HEK293 (cell line): ENCODE results near the gene KCNF1.
A peak's percentile ranks its signal among the peaks of the same experiment; 100 is the strongest.

ENCODE experiments used
- CTCF ChIA-PET: fragments of 350-600 bp; formaldehyde crosslinking; extraction: SDS; loops from one replicate; lab custom pipeline; 2021; ENCODE audit warnings: antibody characterized with exemption; lab: Yijun Ruan, JAX
- POLR2A ChIA-PET: fragments of 300-600 bp; formaldehyde crosslinking; extraction: SDS; loops from one replicate; lab custom pipeline; 2020; ENCODE audit warnings: antibody characterized with exemption, inconsistent platforms; lab: Yijun Ruan, JAX
- H3K27ac ChIP-seq: fragments of 200-500 bp; sonication (Bioruptor generic); 2 replicates; pipeline ENCODE4 v1.5.1; 2014; ENCODE audit warnings: low read depth, low read length, control low read depth, inconsistent platforms; ENCODE audit errors: extremely low read depth
- H3K36me3 ChIP-seq, 2 experiments: fragments of 200-500 bp in 1 of 2; sonication (Bioruptor generic) in 1 of 2; 1 replicate in 1 of 2; 2 replicates in 1 of 2; pipeline ENCODE4 v1.5.1; 2014 to 2017; ENCODE audit warnings: inconsistent platforms in 2 of 2, low read length in 2 of 2; ENCODE audit not compliant: control insufficient read depth in 2 of 2, insufficient read depth in 1 of 2
- H3K4me1 ChIP-seq: fragments of 200-500 bp; sonication (Bioruptor generic); 2 replicates; pipeline ENCODE4 v1.5.1; 2014; ENCODE audit warnings: mild to moderate bottlenecking, low read length, inconsistent platforms; ENCODE audit not compliant: control insufficient read depth, insufficient read depth
- H3K4me3 ChIP-seq: 2 replicates; pipeline ENCODE4 v1.5.1; 2011; ENCODE audit warnings: low read depth, mild to moderate bottlenecking, control low read depth, low read length, moderate library complexity
- H3K9me3 ChIP-seq: fragments of 200-500 bp; sonication (Bioruptor generic); 2 replicates; pipeline ENCODE4 v1.5.1; 2014; ENCODE audit warnings: low read depth, low read length, inconsistent platforms; ENCODE audit not compliant: control insufficient read depth, insufficient read depth
- EGR2 ChIP-seq: fragments of 450-650 bp; formaldehyde crosslinking; IDR thresholded peaks from 2 replicates; pipeline ENCODE4 v1.5.1; 2016; ENCODE audit warnings: low read depth, missing biosample characterization, missing genetic modification characterization
- FEZF1 ChIP-seq: fragments of 450-650 bp; formaldehyde crosslinking; IDR thresholded peaks from 2 replicates; pipeline ENCODE4 v1.5.1; 2016; ENCODE audit warnings: missing biosample characterization, missing genetic modification characterization
- GFI1B ChIP-seq: fragments of 450-650 bp; formaldehyde crosslinking; IDR thresholded peaks from 2 replicates; pipeline ENCODE4 v1.5.1; 2016; ENCODE audit warnings: missing biosample characterization, missing genetic modification characterization
- HOXA7 ChIP-seq: sonication (generic); formaldehyde crosslinking; IDR thresholded peaks from 2 replicates; pipeline ENCODE4 v1.8.1; 2022; ENCODE audit warnings: missing genetic modification reagents, borderline replicate concordance
- TRIM28 ChIP-seq: IDR thresholded peaks from 2 replicates; pipeline ENCODE4 v1.6.1; 2011; ENCODE audit warnings: low read length, control low read depth, borderline replicate concordance
- ZFHX2 ChIP-seq: fragments of 450-650 bp; formaldehyde crosslinking; conservative IDR thresholded peaks from 2 replicates; pipeline ENCODE4 v1.5.1; 2016; ENCODE audit warnings: missing biosample characterization, missing genetic modification characterization
- ZNF10 ChIP-seq: fragments of 450-650 bp; formaldehyde crosslinking; IDR thresholded peaks from 2 replicates; pipeline ENCODE4 v1.5.1; 2017; ENCODE audit warnings: missing biosample characterization, missing genetic modification characterization
- ZNF112 ChIP-seq: fragments of 450-650 bp; formaldehyde crosslinking; IDR thresholded peaks from 2 replicates; pipeline ENCODE4 v1.5.0; 2017; ENCODE audit warnings: missing biosample characterization, missing genetic modification characterization
- ZNF140 ChIP-seq: fragments of 450-650 bp; formaldehyde crosslinking; IDR thresholded peaks from 2 replicates; pipeline ENCODE4 v1.5.1; 2016; ENCODE audit warnings: missing biosample characterization, missing genetic modification characterization
- ZNF155 ChIP-seq: fragments of 450-650 bp; formaldehyde crosslinking; IDR thresholded peaks from 2 replicates; pipeline ENCODE4 v1.5.1; 2016; ENCODE audit warnings: missing biosample characterization, missing genetic modification characterization
- ZNF248 ChIP-seq: fragments of 450-650 bp; formaldehyde crosslinking; IDR thresholded peaks from 2 replicates; pipeline ENCODE4 v1.5.1; 2017; ENCODE audit warnings: missing biosample characterization, missing genetic modification characterization
- ZNF266 ChIP-seq: fragments of 450-650 bp; formaldehyde crosslinking; IDR thresholded peaks from 2 replicates; pipeline ENCODE4 v1.5.1; 2016; ENCODE audit warnings: missing biosample characterization, missing genetic modification characterization, low read depth
- ZNF350 ChIP-seq: fragments of 450-650 bp; formaldehyde crosslinking; IDR thresholded peaks from 2 replicates; pipeline ENCODE4 v1.5.0; 2017; ENCODE audit warnings: missing biosample characterization, mild to moderate bottlenecking, missing genetic modification characterization
- ZNF366 ChIP-seq: fragments of 450-650 bp; formaldehyde crosslinking; conservative IDR thresholded peaks from 2 replicates; pipeline ENCODE4 v1.5.1; 2016; ENCODE audit warnings: missing biosample characterization, missing genetic modification characterization
- ZNF544 ChIP-seq: fragments of 450-650 bp; formaldehyde crosslinking; IDR thresholded peaks from 2 replicates; pipeline ENCODE4 v1.5.0; 2017; ENCODE audit warnings: missing biosample characterization, missing genetic modification characterization
- ZNF555 ChIP-seq: fragments of 450-650 bp; formaldehyde crosslinking; conservative IDR thresholded peaks from 2 replicates; pipeline ENCODE4 v1.5.1; 2017; ENCODE audit warnings: missing biosample characterization, mild to moderate bottlenecking, missing genetic modification characterization, inconsistent platforms
- ZNF629 ChIP-seq: fragments of 450-650 bp; formaldehyde crosslinking; IDR thresholded peaks from 2 replicates; pipeline ENCODE4 v1.5.1; 2017; ENCODE audit warnings: missing biosample characterization, missing genetic modification characterization
- ZNF660 ChIP-seq: fragments of 450-650 bp; IDR thresholded peaks from 2 replicates; pipeline ENCODE4 v1.5.1; 2018; ENCODE audit warnings: missing biosample characterization, mild to moderate bottlenecking, missing genetic modification characterization
- ZNF707 ChIP-seq: fragments of 450-650 bp; formaldehyde crosslinking; IDR thresholded peaks from 2 replicates; pipeline ENCODE4 v1.5.1; 2016; ENCODE audit warnings: missing biosample characterization, missing genetic modification characterization
- ZNF843 ChIP-seq: fragments of 450-650 bp; formaldehyde crosslinking; IDR thresholded peaks from 2 replicates; pipeline ENCODE4 v1.5.1; 2016; ENCODE audit warnings: missing biosample characterization, missing genetic modification characterization
- TF ChIP-seq, protein P1 (sequence below): fragments of 450-650 bp; formaldehyde crosslinking; IDR thresholded peaks from 2 replicates; pipeline ENCODE4 v1.5.1; 2017; ENCODE audit warnings: missing biosample characterization, missing genetic modification characterization
- TF ChIP-seq, protein P2 (sequence below): fragments of 450-650 bp; formaldehyde crosslinking; IDR thresholded peaks from 2 replicates; pipeline ENCODE4 v1.5.1; 2016; ENCODE audit warnings: missing biosample characterization, missing genetic modification characterization
- TF ChIP-seq, protein P3 (sequence below): fragments of 450-650 bp; formaldehyde crosslinking; IDR thresholded peaks from 2 replicates; pipeline ENCODE4 v1.5.1; 2017; ENCODE audit warnings: missing biosample characterization, mild to moderate bottlenecking, missing genetic modification characterization, moderate library complexity
- TF ChIP-seq, protein P4 (sequence below): fragments of 450-650 bp; formaldehyde crosslinking; IDR thresholded peaks from 2 replicates; pipeline ENCODE4 v1.5.1; 2016; ENCODE audit warnings: missing biosample characterization, missing genetic modification characterization, low read depth

The KCNF1 gene

DNA sequence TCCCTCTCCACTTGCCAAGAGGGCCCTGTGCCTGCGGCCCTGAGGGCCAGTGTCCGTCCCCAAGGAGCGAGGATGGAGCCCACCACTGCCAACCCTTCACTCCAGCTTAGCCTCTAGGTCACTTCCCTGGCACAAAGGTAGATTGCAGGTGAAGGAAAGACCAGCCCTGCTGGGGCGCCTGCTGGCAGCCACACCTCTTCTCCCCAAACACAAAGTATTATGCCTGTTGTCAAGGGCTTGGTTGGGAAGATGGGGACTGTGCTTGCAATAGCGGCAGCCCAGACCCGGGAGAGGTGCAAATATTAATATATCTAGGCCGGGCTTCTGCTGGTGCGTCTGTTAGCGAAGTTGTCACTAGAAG, 7.7 kb downstream of the KCNF1 start:
- H3K4me3 ChIP-seq, result no peak overlapping the region
- CTCF ChIA-PET, result no interaction called here
- H3K27ac ChIP-seq, result no peak overlapping the region
- H3K9me3 ChIP-seq, result no peaks in the 10 kb centered on the region
- H3K36me3 ChIP-seq, result no peaks in the 10 kb centered on the region
- TF ChIP-seq, protein P1, sequence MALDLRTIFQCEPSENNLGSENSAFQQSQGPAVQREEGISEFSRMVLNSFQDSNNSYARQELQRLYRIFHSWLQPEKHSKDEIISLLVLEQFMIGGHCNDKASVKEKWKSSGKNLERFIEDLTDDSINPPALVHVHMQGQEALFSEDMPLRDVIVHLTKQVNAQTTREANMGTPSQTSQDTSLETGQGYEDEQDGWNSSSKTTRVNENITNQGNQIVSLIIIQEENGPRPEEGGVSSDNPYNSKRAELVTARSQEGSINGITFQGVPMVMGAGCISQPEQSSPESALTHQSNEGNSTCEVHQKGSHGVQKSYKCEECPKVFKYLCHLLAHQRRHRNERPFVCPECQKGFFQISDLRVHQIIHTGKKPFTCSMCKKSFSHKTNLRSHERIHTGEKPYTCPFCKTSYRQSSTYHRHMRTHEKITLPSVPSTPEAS (tag by site-specific recombination), result no peak
- H3K4me1 ChIP-seq, result no peaks in the 10 kb centered on the region
- POLR2A ChIA-PET, result no interaction called here

DNA sequence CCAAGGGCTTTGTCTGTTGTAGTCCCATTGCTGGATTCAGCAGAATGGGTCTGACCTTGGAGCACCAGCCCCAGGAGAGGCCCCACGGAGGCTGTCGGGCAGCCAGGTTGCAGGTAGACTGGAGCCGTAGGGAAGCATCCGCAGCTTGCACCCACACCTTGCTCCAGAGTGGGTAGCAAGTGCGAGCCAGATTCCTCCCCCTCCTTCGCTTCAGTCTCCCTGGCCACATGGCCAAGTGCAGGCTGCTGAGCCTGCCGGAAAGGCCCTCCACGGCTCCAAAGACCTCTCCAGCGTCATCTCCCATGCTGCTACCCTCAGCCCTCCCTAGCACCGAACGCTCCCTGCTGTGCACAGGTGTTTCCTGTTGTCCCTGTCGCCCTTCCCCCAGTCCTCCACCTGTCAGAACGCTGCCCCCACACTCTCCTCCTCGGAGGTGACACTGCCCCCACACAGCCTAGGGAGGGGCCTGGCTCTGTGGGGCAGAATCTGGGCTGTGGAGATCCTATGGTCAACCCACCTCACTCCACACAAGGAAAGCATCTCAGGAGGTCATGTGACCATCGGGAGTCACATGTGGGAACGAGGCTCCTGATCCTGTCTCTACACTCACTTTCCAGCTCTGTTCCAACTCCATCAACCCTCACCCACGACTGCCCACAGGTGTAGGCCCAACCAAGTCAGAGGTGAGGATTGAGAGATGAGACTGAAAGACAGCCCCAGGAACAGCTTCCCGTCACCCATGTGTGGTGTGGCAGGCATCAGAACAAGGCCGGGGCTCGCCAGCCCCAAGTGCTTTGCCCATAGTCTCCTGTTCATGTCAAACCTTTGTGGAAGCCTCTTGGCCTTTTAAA, 8.3 kb downstream of the KCNF1 start:
- Histone ChIP-seq H3K27ac (no peak overlapping the region), H3K36me3 (no peaks in the 10 kb centered on the region), H3K9me3 (no peaks in the 10 kb centered on the region), H3K4me3 (no peak overlapping the region), H3K4me1 (no peaks in the 10 kb centered on the region)
- CTCF ChIA-PET, result interaction anchor here (1.3 to 2.4 kb wide), 3 partner anchors 10 to 88 kb away, joined by 4 to 8 read pairs (median 5); no protein-coding TSS in a partner anchor
- TF ChIP-seq, protein P2, sequence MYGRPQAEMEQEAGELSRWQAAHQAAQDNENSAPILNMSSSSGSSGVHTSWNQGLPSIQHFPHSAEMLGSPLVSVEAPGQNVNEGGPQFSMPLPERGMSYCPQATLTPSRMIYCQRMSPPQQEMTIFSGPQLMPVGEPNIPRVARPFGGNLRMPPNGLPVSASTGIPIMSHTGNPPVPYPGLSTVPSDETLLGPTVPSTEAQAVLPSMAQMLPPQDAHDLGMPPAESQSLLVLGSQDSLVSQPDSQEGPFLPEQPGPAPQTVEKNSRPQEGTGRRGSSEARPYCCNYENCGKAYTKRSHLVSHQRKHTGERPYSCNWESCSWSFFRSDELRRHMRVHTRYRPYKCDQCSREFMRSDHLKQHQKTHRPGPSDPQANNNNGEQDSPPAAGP, result no peak
- TF ChIP-seq ZNF843 (tag by site-specific recombination), result no peak
- TF ChIP-seq TRIM28, result no peak
- 0 out of 2 replicates have a peak, but pooled peaks have one; percentile 7 for TF ChIP-seq ZFHX2
- TF ChIP-seq EGR2 (tag by site-specific recombination), result 0 out of 2 replicates have a peak, but pooled peaks have one; percentile 32
- POLR2A ChIA-PET, result no interaction called here

DNA sequence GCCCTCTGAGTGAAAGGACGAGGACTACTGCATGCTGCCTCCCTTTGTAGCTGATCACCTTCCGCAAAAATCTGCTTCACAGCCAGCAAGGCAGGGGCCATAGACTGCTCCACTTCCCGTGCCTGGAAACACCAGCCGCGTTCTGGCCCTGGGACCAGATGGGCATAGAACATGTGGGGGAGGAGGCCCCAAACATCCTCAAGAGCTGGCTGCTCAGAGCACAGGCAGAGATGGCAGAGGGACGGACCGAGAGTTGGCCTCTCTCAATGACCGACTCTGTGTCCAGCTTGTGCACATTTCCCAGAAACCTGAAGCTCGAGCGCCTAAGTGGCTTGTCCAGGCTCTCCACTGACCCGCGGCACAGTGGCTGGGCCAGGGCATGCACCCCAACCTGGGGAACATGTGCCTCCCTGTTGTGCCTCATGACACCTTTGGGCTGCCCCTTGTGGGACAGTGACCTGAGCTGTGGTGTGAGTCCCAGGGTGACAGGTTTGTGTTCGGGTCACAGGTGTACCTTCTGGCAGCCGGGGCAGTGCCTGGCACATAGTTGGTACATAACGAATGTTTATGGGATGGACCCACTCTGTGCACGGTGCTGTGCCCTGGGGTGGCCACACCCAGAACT, 9.1 kb downstream of the KCNF1 start:
- ChIA-PET POLR2A (no interaction called here), CTCF (interaction anchor here (1.3 to 2.4 kb wide), 3 partner anchors 11 to 89 kb away, joined by 4 to 8 read pairs (median 5); no protein-coding TSS in a partner anchor)
- no peak overlapping the region for H3K4me3 ChIP-seq
- no peaks in the 10 kb centered on the region for H3K36me3 ChIP-seq
- H3K27ac ChIP-seq, result no peak overlapping the region
- no peaks in the 10 kb centered on the region for H3K9me3 ChIP-seq
- no peaks in the 10 kb centered on the region for H3K4me1 ChIP-seq
- TF ChIP-seq, protein P3, sequence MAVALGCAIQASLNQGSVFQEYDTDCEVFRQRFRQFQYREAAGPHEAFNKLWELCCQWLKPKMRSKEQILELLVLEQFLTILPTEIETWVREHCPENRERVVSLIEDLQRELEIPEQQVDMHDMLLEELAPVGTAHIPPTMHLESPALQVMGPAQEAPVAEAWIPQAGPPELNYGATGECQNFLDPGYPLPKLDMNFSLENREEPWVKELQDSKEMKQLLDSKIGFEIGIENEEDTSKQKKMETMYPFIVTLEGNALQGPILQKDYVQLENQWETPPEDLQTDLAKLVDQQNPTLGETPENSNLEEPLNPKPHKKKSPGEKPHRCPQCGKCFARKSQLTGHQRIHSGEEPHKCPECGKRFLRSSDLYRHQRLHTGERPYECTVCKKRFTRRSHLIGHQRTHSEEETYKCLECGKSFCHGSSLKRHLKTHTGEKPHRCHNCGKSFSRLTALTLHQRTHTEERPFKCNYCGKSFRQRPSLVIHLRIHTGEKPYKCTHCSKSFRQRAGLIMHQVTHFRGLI (tag by site-specific recombination), result no peak
- TF ChIP-seq ZNF112 (tag by site-specific recombination) (no peak), ZNF266 (tag by site-specific recombination) (no peak), ZNF544 (no peak), ZNF629 (tag by site-specific recombination) (no peak), HOXA7 (CRISPR knock-in tag) (no peak), ZNF140 (tag by site-specific recombination) (no peak), ZNF707 (tag by site-specific recombination) (no peak), ZNF10 (tag by site-specific recombination) (no peak), ZNF248 (tag by site-specific recombination) (no peak), ZNF155 (tag by site-specific recombination) (no peak), ZNF350 (tag by site-specific recombination) (no peak), ZNF555 (no peak), ZNF660 (tag by site-specific recombination) (no peak), GFI1B (tag by site-specific recombination) (no peak), FEZF1 (tag by site-specific recombination) (no peak), ZNF366 (no peak)
- TF ChIP-seq, protein P4, sequence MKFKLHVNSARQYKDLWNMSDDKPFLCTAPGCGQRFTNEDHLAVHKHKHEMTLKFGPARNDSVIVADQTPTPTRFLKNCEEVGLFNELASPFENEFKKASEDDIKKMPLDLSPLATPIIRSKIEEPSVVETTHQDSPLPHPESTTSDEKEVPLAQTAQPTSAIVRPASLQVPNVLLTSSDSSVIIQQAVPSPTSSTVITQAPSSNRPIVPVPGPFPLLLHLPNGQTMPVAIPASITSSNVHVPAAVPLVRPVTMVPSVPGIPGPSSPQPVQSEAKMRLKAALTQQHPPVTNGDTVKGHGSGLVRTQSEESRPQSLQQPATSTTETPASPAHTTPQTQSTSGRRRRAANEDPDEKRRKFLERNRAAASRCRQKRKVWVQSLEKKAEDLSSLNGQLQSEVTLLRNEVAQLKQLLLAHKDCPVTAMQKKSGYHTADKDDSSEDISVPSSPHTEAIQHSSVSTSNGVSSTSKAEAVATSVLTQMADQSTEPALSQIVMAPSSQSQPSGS (tag by site-specific recombination), result no peak
